Astrocyte of the cerebellum (primary cell): ENCODE results near the gene GFRA1.
A peak's percentile ranks its signal among the peaks of the same experiment; 100 is the strongest.

ENCODE experiments used
- DNase-seq: peaks from one replicate; pipeline ENCODE4 v3.0.0-alpha.2; 2011; ENCODE audit warnings: low read depth
- H3K4me3 ChIP-seq: 2 replicates; pipeline ENCODE4 v1.5.1; 2011; ENCODE audit warnings: mild to moderate bottlenecking, low read depth, low read length, moderate library complexity
- CTCF ChIP-seq: IDR thresholded peaks from 2 replicates; pipeline ENCODE4 v1.5.1; 2012; ENCODE audit warnings: low read length, low read depth, moderate library complexity, mild to moderate bottlenecking; ENCODE audit errors: missing control alignments
- in situ Hi-C: cut with HindIII; loops from 2 replicates; pipeline ENCODE4 v1.10.0; 2017; ENCODE audit warnings: low sequenced_read_pairs

GFRA1 gene

DNA sequence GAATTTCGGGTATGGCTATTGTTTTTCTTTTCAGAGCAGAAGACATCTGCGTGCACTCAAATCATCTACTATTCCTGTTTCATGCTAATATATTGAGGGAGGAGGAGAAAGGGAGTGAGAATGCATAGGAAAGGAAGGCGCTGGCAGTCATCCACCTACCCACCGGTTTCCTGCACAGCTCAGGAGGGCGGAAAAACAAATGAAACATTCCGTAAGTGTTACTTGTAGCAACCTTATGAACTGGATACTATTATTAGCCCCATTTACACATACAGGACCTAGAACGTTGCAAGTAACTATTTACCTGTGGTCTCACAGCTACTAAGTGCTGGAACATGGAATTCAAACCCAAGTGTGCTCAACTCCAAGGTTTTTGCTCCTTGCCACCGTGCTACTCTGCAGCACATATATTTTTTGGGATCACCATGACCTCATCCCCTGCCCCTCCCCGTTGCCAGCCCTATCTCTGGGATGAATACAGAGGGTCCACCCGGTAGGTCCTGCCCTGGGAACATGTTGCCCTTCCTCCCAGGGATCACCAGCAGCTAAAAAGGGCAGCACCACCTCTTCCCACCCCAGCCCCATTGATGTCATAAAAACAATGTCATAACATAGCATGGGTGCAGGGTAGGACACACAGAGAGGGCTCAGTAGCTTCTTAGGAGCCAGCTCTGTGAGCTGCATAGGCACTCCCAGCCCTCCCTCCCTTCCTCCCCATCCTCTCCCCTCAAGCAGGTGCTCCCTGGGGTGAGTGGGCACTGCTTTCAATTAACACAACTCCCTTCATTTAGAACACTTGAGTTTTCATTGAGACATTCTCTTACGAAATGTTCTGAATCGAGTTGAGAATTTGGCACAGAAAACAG lies 16.9 kb downstream of the GFRA1 start:
- TF ChIP-seq CTCF: no peak
- in situ Hi-C loops: no loop called here
- H3K4me3 ChIP-seq: no peak overlapping the region

DNA sequence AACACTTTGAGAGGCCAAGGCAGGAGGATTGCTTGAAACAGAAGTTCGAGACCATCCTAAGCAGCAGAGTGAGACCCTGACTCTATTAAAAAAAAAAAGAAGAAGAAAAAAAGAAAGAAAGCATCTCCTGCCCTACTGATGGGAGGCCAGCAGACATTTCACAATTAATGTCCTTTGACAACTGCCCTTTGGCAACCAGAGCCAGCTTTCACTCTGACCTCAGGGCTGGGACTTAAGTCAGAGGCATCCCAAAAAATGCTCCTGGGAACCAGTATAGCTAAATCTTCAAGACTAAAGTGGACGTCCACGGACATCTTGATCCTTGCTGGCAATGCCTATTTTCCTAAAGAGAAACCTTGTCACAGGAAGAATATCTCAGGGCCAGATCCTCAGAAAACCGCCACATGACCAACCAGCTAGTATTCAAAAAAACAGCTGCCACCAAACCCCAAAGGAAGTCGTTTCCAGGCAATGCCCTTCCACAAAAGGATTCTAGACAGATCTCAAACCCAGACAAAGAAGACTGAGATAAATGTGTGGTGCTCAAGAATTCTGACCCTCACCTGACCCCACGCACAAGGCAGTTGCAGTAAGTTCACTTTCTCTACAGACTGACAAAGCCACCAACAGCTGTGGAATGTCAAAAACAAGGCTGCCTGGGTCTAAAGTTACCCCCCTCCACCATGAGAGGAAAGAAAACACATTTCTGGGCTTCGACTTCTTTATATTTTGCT lies 18.4 kb downstream of the GFRA1 start:
- no peak for TF ChIP-seq CTCF
- no peak for DNase-seq
- H3K4me3 ChIP-seq: no peak overlapping the region
- in situ Hi-C loops: no loop called here

More for the DNA sequence above, 16.9 kb downstream of the GFRA1 start:
- DNase-seq: peak; percentile 53

- TF ChIP-seq CTCF: no peak
- H3K4me3 ChIP-seq: no peak overlapping the region
- in situ Hi-C loops: no loop called here
- DNase-seq: no peak
Measured at GRCh38 chr10:116253716-116254115, 19.3 kb downstream of the GFRA1 start.

GRCh38 chr10:116251602-116252395 lies 21.2 kb downstream of the GFRA1 start:
- TF ChIP-seq CTCF: no peak
- in situ Hi-C loops: no loop called here
- no peak for DNase-seq

GRCh38 chr10:116247691-116248090 lies 25.3 kb downstream of the GFRA1 start:
- in situ Hi-C loops: no loop called here
- DNase-seq: no peak
- no peak for TF ChIP-seq CTCF
- H3K4me3 ChIP-seq: no peak overlapping the region

More at GRCh38 chr10:116251602-116252395, 21.2 kb downstream of the GFRA1 start:
- H3K4me3 ChIP-seq: no peak overlapping the region

GRCh38 chr10:116246263-116246662 lies 26.7 kb downstream of the GFRA1 start:
- in situ Hi-C loops: no loop called here
- DNase-seq: no peak
- no peak overlapping the region for H3K4me3 ChIP-seq
- TF ChIP-seq CTCF: no peak
